Neural crest cell (in vitro differentiated cells): ENCODE results near the gene KIAA1958. TPM values are rescaled to one million over a fixed set of nuclear protein-coding genes. Genes with fewer than 3 reads are reported as not detected.

Source experiments
- DNase-seq: peaks from one replicate; pipeline ENCODE4 v3.0.0; 2021; ENCODE audit warnings: low read depth, mixed read lengths, low spot score
- H3K27ac Mint-ChIP-seq: one replicate; pipeline ENCODE4 v1.8.0; 2021; ENCODE audit warnings: mild to moderate bottlenecking, mixed read lengths; ENCODE audit not compliant: unreplicated experiment
- H3K27me3 Mint-ChIP-seq: 2 replicates; pipeline ENCODE4 v1.8.0; 2021; ENCODE audit warnings: low read depth, mild to moderate bottlenecking, mixed read lengths
- H3K36me3 Mint-ChIP-seq: 2 replicates; pipeline ENCODE4 v1.8.0; 2021; ENCODE audit warnings: low read depth, mild to moderate bottlenecking, mixed read lengths
- H3K4me1 Mint-ChIP-seq: 2 replicates; pipeline ENCODE4 v1.8.0; 2021; ENCODE audit warnings: mixed read lengths
- H3K4me3 Mint-ChIP-seq: one replicate; pipeline ENCODE4 v1.8.0; 2021; ENCODE audit warnings: mild to moderate bottlenecking, mixed read lengths
- H3K9me3 Mint-ChIP-seq: 2 replicates; pipeline ENCODE4 v1.8.0; 2021; ENCODE audit warnings: mixed read lengths
- CTCF ChIP-seq: fragments of 200-600 bp; sonication (generic); conservative IDR thresholded peaks from 2 replicates; pipeline ENCODE4 v1.5.0; 2021; ENCODE audit warnings: antibody characterized with exemption, mild to moderate bottlenecking
- total RNA-seq: library from RNA; stranded (reverse); gene quantifications from 2 replicates; pipeline ENCODE4 v1.2.1, GENCODE V29; 2021

The KIAA1958 gene
- total RNA-seq, 1 donor from 2014 or later: 46.7 TPM

DNA sequence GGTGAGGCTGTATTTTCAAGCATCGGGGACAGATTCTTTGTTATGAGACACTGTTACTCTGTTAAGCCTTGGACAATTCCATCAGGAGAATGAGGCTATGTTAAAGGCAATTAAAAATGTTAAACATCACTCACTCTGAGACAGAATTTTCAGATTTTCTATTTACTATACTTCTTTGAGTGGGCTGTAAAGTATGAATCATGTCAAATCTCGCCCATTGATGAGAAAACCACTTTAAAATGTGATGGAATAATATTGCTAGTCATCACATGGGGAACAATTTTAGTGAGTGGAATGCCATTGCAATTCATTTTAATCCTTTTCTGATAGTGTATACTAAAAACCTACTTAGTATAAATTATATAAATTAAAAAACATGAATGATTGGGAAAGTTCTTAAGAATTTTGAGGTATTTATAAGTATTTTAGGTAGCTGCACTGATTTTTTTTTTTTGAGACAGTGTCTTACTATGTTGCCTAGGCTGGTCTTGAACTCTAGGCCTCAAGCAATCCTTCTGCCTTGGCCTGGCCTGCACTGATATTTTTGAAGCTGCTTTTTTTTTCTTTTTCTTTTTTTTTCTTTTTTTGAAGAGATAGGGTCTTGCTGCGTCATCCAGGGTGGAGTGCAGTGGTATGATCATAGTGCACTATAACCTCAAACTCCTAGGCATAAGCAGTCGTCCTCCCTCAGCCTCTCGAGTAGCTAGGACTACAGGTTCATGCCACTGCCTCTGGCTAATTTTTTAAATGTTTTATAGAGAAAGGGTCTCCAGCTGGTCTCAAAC is 73.2 kb downstream of the KIAA1958 start:
- peaks cover 6% of the 10 kb centered on the region for H3K36me3 Mint-ChIP-seq
- TF ChIP-seq CTCF: no peak
- peaks cover 19% of the 10 kb centered on the region for H3K4me1 Mint-ChIP-seq
- H3K27ac Mint-ChIP-seq: no peak overlapping the region
- no peak overlapping the region for H3K4me3 Mint-ChIP-seq
- no peak for DNase-seq
- no peaks in the 10 kb centered on the region for H3K27me3 Mint-ChIP-seq
- H3K9me3 Mint-ChIP-seq: peaks cover 2% of the 10 kb centered on the region

- no peak for DNase-seq
- Mint-ChIP-seq H3K4me1 (peaks cover 8% of the 10 kb centered on the region), H3K36me3 (no peaks in the 10 kb centered on the region), H3K27ac (no peak overlapping the region), H3K27me3 (no peaks in the 10 kb centered on the region), H3K4me3 (no peak overlapping the region), H3K9me3 (peaks cover 2% of the 10 kb centered on the region)
- no peak for TF ChIP-seq CTCF
These were observed 75.8 kb downstream of the KIAA1958 start for GRCh38 chr9:112562235-112562958.

GRCh38 chr9:112569186-112569585 is 82.6 kb downstream of the KIAA1958 start:
- no peak overlapping the region for H3K27ac Mint-ChIP-seq
- no peaks in the 10 kb centered on the region for H3K27me3 Mint-ChIP-seq
- no peaks in the 10 kb centered on the region for H3K9me3 Mint-ChIP-seq
- peaks cover 43% of the 10 kb centered on the region for H3K4me1 Mint-ChIP-seq
- no peak for DNase-seq
- H3K36me3 Mint-ChIP-seq: peaks cover 6% of the 10 kb centered on the region
- TF ChIP-seq CTCF: no peak
- no peak overlapping the region for H3K4me3 Mint-ChIP-seq

- Mint-ChIP-seq H3K9me3 (no peaks in the 10 kb centered on the region), H3K27ac (no peak overlapping the region), H3K27me3 (no peaks in the 10 kb centered on the region), H3K36me3 (peaks cover 17% of the 10 kb centered on the region), H3K4me1 (peaks cover 43% of the 10 kb centered on the region), H3K4me3 (no peak overlapping the region)
- no peak for DNase-seq
- no peak for TF ChIP-seq CTCF
These were observed 84.1 kb downstream of the KIAA1958 start for GRCh38 chr9:112570671-112571167.

GRCh38 chr9:112571624-112572355 is 85.2 kb downstream of the KIAA1958 start:
- H3K4me1 Mint-ChIP-seq: peaks cover 43% of the 10 kb centered on the region
- DNase-seq: no peak
- H3K27ac Mint-ChIP-seq: no peak overlapping the region
- no peak for TF ChIP-seq CTCF
- H3K36me3 Mint-ChIP-seq: peaks cover 25% of the 10 kb centered on the region
- H3K9me3 Mint-ChIP-seq: no peaks in the 10 kb centered on the region
- H3K27me3 Mint-ChIP-seq: no peaks in the 10 kb centered on the region
- H3K4me3 Mint-ChIP-seq: no peak overlapping the region
